K562 treated with DMSO at 1 percent for 12 hours (cell line): ENCODE data around the gene BLOC1S3. TPM values are rescaled to one million over a fixed set of nuclear protein-coding genes. Genes with fewer than 3 reads are reported as not detected.

Source experiments
- total RNA-seq: library from RNA; unstranded; fragments of 300-600 nt; gene quantifications from 2 replicates; pipeline ENCODE4 v1.2.3, GENCODE V29; 2022; ENCODE audit not compliant: insufficient read depth

BLOC1S3 gene
- total RNA-seq: 25.7 and 29.9 TPM in 2 replicates

GRCh38 chr19:45178262-45179071 lies at the start of gene BLOC1S3:
BLOC1S3 (plus strand) TSS chr19:45178784; CDS start chr19:45179297, 513 bp downstream.

GRCh38 chr19:45160870-45161737 lies 17.5 kb upstream of the BLOC1S3 start, which contains the start of gene NKPD1:
NKPD1 (minus strand) TSS chr19:45160982; CDS start chr19:45160150, 832 bp downstream.

GRCh38 chr19:45177817-45178261 lies 745 bp upstream of the BLOC1S3 start, which contains the start of gene TRAPPC6A:
TRAPPC6A (minus strand) TSS chr19:45178237; CDS start chr19:45178218, 19 bp downstream.

Other genes starting within 250 kb of the BLOC1S3 start
- gene APOC4, start 236.5 kb upstream of the BLOC1S3 start, total RNA-seq: not detected in 2 replicates
- not detected in 2 replicates for gene APOC2, start 232.7 kb upstream of the BLOC1S3 start, total RNA-seq
- gene CLPTM1, start 223.4 kb upstream of the BLOC1S3 start, total RNA-seq: 66.2 and 105 TPM in 2 replicates
- 12.8 and 15.2 TPM in 2 replicates for gene RELB, start 177.3 kb upstream of the BLOC1S3 start, total RNA-seq
- 30.7 and 41.2 TPM in 2 replicates for gene CLASRP, start 139.7 kb upstream of the BLOC1S3 start, total RNA-seq
- gene ZNF296, start 102.3 kb upstream of the BLOC1S3 start, total RNA-seq: 4.0 and 6.2 TPM in 2 replicates
- gene GEMIN7, start 99.5 kb upstream of the BLOC1S3 start, total RNA-seq: 39.3 and 48.7 TPM in 2 replicates
- 14.3 and 29.4 TPM in 2 replicates for gene PPP1R37, start 85.6 kb upstream of the BLOC1S3 start, total RNA-seq
- 0.25 and 0.73 TPM in 2 replicates for gene NKPD1, start 17.8 kb upstream of the BLOC1S3 start, total RNA-seq
- gene TRAPPC6A, start 547 bp upstream of the BLOC1S3 start, total RNA-seq: 64.4 and 117 TPM in 2 replicates
- gene EXOC3L2, start 66.6 kb downstream of the BLOC1S3 start, total RNA-seq: 16.3 and 18.8 TPM in 2 replicates
- gene MARK4, start 72.5 kb downstream of the BLOC1S3 start, total RNA-seq: 17.2 and 27.0 TPM in 2 replicates
- not detected in 2 replicates for gene CKM, start 144.1 kb downstream of the BLOC1S3 start, total RNA-seq
- gene KLC3, start 162.0 kb downstream of the BLOC1S3 start, total RNA-seq: 5.4 and 5.9 TPM in 2 replicates
- 24.6 and 32.3 TPM in 2 replicates for gene ERCC2, start 191.8 kb downstream of the BLOC1S3 start, total RNA-seq
- 14.7 and 18.9 TPM in 2 replicates for gene PPP1R13L, start 226.3 kb downstream of the BLOC1S3 start, total RNA-seq
- 0.98 and 3.0 TPM in 2 replicates for gene POLR1G, start 227.9 kb downstream of the BLOC1S3 start, total RNA-seq
- gene ERCC1, start 245.1 kb downstream of the BLOC1S3 start, total RNA-seq: 55.7 and 65.2 TPM in 2 replicates